SK-N-SH (cell line): ENCODE results near the gene CHI3L2. TPM values are rescaled to one million over a fixed set of nuclear protein-coding genes. Genes with fewer than 3 reads are reported as not detected.

Source experiments
- CTCF ChIA-PET: fragments of 300-600, 350-600 bp; formaldehyde crosslinking; extraction: SDS; loops from one replicate; lab custom pipeline; 2021; lab: Yijun Ruan, JAX
- POLR2A ChIA-PET: fragments of 350-600 bp; sonication (Branson Sonifier 250); formaldehyde crosslinking; extraction: SDS; loops from one replicate; lab custom pipeline; 2020; ENCODE audit warnings: antibody characterized with exemption, inconsistent platforms; lab: Yijun Ruan, JAX
- DNase-seq: peaks from one replicate; pipeline ENCODE4 v3.0.0; 2012
- H2AFZ ChIP-seq: fragments of 200-600 bp; sonication (generic); 2 replicates; pipeline ENCODE4 v1.8.1; 2016; ENCODE audit warnings: antibody characterized with exemption, mild to moderate bottlenecking, low read depth
- H3F3A ChIP-seq: fragments of 200-600 bp; sonication (generic); replicated peaks from 2 replicates; pipeline ENCODE3; 2016; ENCODE audit warnings: antibody characterized with exemption, mild to moderate bottlenecking; ENCODE audit not compliant: insufficient read depth
- H3K27ac ChIP-seq, 2 experiments: fragments of 200-500 bp in 1 of 2; fragments of 200-600 bp in 1 of 2; sonication (Bioruptor generic) in 1 of 2; sonication (generic), shearing (Covaris generic) in 1 of 2; 2 replicates each; pipeline versions ENCODE4 v1.5.1 to v1.6.1; 2014 to 2016; ENCODE audit warnings: low read depth in 2 of 2, inconsistent platforms in 1 of 2, low read length in 1 of 2, mild to moderate bottlenecking in 1 of 2, mixed read lengths in 1 of 2
- H3K27me3 ChIP-seq: fragments of 200-600 bp; sonication (generic), shearing (Covaris generic); 2 replicates; pipeline ENCODE4 v1.6.1; 2016; ENCODE audit warnings: mixed run types; ENCODE audit not compliant: insufficient read depth
- H3K36me3 ChIP-seq, 2 experiments: fragments of 200-500 bp in 1 of 2; fragments of 200-600 bp in 1 of 2; sonication (Bioruptor generic) in 1 of 2; sonication (generic) in 1 of 2; replicated peaks in 1 of 2; 2 replicates each; pipeline versions ENCODE3 to v1.5.1; 2014 to 2016; ENCODE audit warnings: low read length in 1 of 2, mild to moderate bottlenecking in 1 of 2; ENCODE audit not compliant: insufficient read depth in 2 of 2, control insufficient read depth in 1 of 2
- H3K4me1 ChIP-seq, 2 experiments: fragments of 200-500 bp in 1 of 2; fragments of 200-600 bp in 1 of 2; sonication (Bioruptor generic) in 1 of 2; sonication (generic), shearing (Covaris generic) in 1 of 2; 2 replicates each; pipeline versions ENCODE4 v1.5.1 to v1.6.1; 2014 to 2016; ENCODE audit warnings: low read depth in 1 of 2, low read length in 1 of 2, mixed run types in 1 of 2; ENCODE audit not compliant: insufficient read depth in 2 of 2, control insufficient read depth in 1 of 2
- H3K4me2 ChIP-seq: fragments of 200-600 bp; sonication (generic), shearing (Covaris generic); 2 replicates; pipeline ENCODE4 v1.6.1; 2017; ENCODE audit warnings: mixed run types
- H3K4me3 ChIP-seq, 2 experiments: fragments of 200-500 bp in 1 of 2; fragments of 200-600 bp in 1 of 2; sonication (Bioruptor generic) in 1 of 2; sonication (generic), shearing (Covaris generic) in 1 of 2; 2 replicates each; pipeline versions ENCODE4 v1.5.1 to v1.8.1; 2014 to 2016; ENCODE audit warnings: low read depth in 2 of 2, inconsistent platforms in 1 of 2, low read length in 1 of 2, mild to moderate bottlenecking in 1 of 2, mixed read lengths in 1 of 2, moderate library complexity in 1 of 2
- H3K79me2 ChIP-seq: fragments of 200-600 bp; sonication (generic); 2 replicates; pipeline ENCODE4 v1.8.1; 2017; ENCODE audit warnings: mild to moderate bottlenecking; ENCODE audit not compliant: insufficient read depth
- H3K9ac ChIP-seq: fragments of 200-600 bp; sonication (generic); 2 replicates; pipeline ENCODE4 v1.6.1; 2017; ENCODE audit warnings: mixed run types
- H3K9me2 ChIP-seq: fragments of 200-600 bp; sonication (generic); 2 replicates; pipeline ENCODE4 v1.6.1; 2017; ENCODE audit warnings: mixed run types
- H3K9me3 ChIP-seq: fragments of 200-600 bp; sonication (generic); 2 replicates; pipeline ENCODE4 v1.6.1; 2017; ENCODE audit warnings: mixed run types, mild to moderate bottlenecking, moderate library complexity
- H4K20me1 ChIP-seq: fragments of 200-600 bp; sonication (generic); 2 replicates; pipeline ENCODE4 v1.6.1; 2017; ENCODE audit warnings: mild to moderate bottlenecking, mixed run types; ENCODE audit not compliant: insufficient read depth
- EP300 ChIP-seq, 2 experiments: IDR thresholded peaks; 2 replicates each; pipeline versions ENCODE4 v1.4.0 to v1.6.1; 2012; ENCODE audit warnings: borderline replicate concordance in 1 of 2, low read depth in 1 of 2, low read length in 1 of 2
- EZH2phosphoT487 ChIP-seq: fragments of 200-600 bp; sonication (generic); IDR thresholded peaks from 2 replicates; pipeline ENCODE4 v1.6.1; 2017; ENCODE audit warnings: low read depth, mixed run types, mild to moderate bottlenecking, antibody characterized with exemption, moderate library complexity, borderline replicate concordance
- FOXJ3 ChIP-seq: sonication (generic); formaldehyde crosslinking; IDR thresholded peaks from 2 replicates; pipeline ENCODE4 v1.5.1; 2020; ENCODE audit warnings: mild to moderate bottlenecking, missing genetic modification reagents
- JUND ChIP-seq: IDR thresholded peaks from 2 replicates; pipeline ENCODE4 v1.4.0; 2012
- MEF2A ChIP-seq: IDR thresholded peaks from 2 replicates; pipeline ENCODE4 v1.4.0; 2012; ENCODE audit warnings: low read depth, borderline replicate concordance
- NFIC ChIP-seq: IDR thresholded peaks from 2 replicates; pipeline ENCODE4 v1.4.0; 2012; ENCODE audit warnings: borderline replicate concordance
- NRF1 ChIP-seq: IDR thresholded peaks from 2 replicates; pipeline ENCODE4 v1.6.1; 2012; ENCODE audit warnings: low read depth, mild to moderate bottlenecking, low read length
- PBX3 ChIP-seq: IDR thresholded peaks from 2 replicates; pipeline ENCODE4; 2012
- POLR2AphosphoS5 ChIP-seq: IDR thresholded peaks from 2 replicates; pipeline ENCODE4 v1.6.1; 2012; ENCODE audit warnings: low read depth, low read length
- REST ChIP-seq: IDR thresholded peaks from 2 replicates; pipeline ENCODE4 v1.6.1; 2012; ENCODE audit warnings: mild to moderate bottlenecking, low read depth, low read length, moderate library complexity
- RXRA ChIP-seq: IDR thresholded peaks from 2 replicates; pipeline ENCODE4 v1.4.0; 2012; ENCODE audit warnings: low read depth, mild to moderate bottlenecking, borderline replicate concordance
- SIN3A ChIP-seq: IDR thresholded peaks from 2 replicates; pipeline ENCODE4 v1.6.1; 2012; ENCODE audit warnings: low read depth, mild to moderate bottlenecking, low read length, moderate library complexity, borderline replicate concordance
- YY1 ChIP-seq: IDR thresholded peaks from 2 replicates; pipeline ENCODE4 v1.4.0; 2012; ENCODE audit warnings: low read depth, mild to moderate bottlenecking
- ZBTB33 ChIP-seq: IDR thresholded peaks from 2 replicates; pipeline ENCODE4 v1.4.0; 2012; ENCODE audit warnings: low read depth, borderline replicate concordance
- polyA plus RNA-seq, 3 experiments: library from polyadenylated mRNA; depleted of rRNA; stranded (reverse); fragments of >200 nt; gene quantifications; 2 replicates each; pipeline ENCODE4 v1.2.3, GENCODE V29; 2012
- TF ChIP-seq, protein P1 (sequence below): fragments of 150-350 bp; IDR thresholded peaks from 2 replicates; pipeline ENCODE4 v1.6.1; 2016; ENCODE audit warnings: mild to moderate bottlenecking, low read depth, low read length

CHI3L2 gene
- polyA plus RNA-seq, 1 of the 3 experiments (the other 2 are of a cell fraction): 0.92 TPM

DNA sequence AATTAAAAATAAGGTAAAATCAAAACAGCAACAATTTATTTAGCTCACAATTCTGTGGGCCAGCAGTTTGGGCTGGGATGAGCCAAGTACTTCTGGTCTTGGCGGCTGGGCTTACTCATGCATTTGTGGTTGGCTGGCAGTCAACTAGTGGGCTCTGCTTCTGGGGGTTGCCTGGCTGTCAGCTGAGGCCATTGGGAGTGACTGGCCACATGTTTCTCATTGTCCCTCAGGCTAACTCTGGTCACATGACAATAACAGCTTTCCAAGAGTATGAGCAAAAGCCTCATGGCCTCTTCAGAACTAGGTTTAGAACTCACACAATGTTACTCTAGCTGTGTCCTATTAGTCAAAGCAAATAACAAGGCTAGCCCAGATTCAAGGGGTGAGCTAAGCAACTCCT lies 47.6 kb downstream of the CHI3L2 start (continued):
- TF ChIP-seq, protein P1, sequence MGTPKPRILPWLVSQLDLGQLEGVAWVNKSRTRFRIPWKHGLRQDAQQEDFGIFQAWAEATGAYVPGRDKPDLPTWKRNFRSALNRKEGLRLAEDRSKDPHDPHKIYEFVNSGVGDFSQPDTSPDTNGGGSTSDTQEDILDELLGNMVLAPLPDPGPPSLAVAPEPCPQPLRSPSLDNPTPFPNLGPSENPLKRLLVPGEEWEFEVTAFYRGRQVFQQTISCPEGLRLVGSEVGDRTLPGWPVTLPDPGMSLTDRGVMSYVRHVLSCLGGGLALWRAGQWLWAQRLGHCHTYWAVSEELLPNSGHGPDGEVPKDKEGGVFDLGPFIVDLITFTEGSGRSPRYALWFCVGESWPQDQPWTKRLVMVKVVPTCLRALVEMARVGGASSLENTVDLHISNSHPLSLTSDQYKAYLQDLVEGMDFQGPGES: no peak
- TF ChIP-seq FOXJ3 (CRISPR knock-in tag) (no peak), JUND (0 out of 2 replicates have a peak, but pooled peaks have one; percentile 8), NFIC (peak; percentile 64), EP300 (IDR thresholded peaks at IDR 0.05; ENCODE audit: borderline replicate concordance in 1 of 2, low read depth in 1 of 2, low read length in 1 of 2) (no peak), SIN3A (no peak), POLR2AphosphoS5 (no peak), NRF1 (no peak), YY1 (no peak), EZH2phosphoT487 (no peak), RXRA (no peak)

DNA sequence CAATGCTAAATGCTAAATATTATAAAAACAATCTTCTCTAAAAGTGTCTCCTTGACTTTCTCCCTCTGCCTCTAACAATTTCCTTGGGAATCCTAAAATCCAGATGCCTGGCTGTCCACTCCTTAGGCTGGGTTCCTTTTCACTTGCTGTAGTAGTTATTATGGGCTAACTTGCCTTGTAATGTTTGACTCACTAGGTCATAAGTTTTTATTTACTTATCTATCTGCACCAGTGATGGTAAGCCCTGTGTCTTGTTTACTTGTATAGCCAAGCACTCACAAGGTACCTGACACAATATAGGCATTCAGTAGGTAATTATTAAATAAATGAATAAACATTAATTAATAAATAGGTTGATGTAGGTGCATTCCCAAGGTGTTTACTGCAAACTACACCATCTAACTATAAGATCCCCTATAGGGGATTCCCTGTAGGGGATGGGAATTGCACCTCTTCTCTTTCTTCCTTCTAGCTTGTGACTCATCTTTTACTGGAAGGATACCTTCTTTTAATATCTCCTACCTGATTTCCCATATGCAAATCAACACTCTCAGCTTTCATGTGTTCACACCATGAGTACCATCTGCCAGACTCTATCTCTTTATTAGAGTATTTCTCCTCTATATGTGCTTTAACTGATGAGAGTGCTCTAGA lies 48.4 kb downstream of the CHI3L2 start:
- Histone ChIP-seq H3K79me2 (no peaks in the 10 kb centered on the region), H3K9me3 (0 out of 2 replicates have a peak, but pooled peaks cover 4% of the 10 kb centered on the region), H4K20me1 (no peaks in the 10 kb centered on the region), H3K9me2 (no peaks in the 10 kb centered on the region)
- CTCF ChIA-PET: no interaction called here
- TF ChIP-seq PBX3 (no peak), REST (no peak), MEF2A (no peak), ZBTB33 (no peak)
- TF ChIP-seq, all 33 proteins: peak for 0
- no peaks in the 10 kb centered on the region for H3K36me3 ChIP-seq
- POLR2A ChIA-PET: no interaction called here
- no peak overlapping the region for H3K4me3 ChIP-seq
- no peak overlapping the region for H3K27ac ChIP-seq
- H3K9ac ChIP-seq: no peak overlapping the region
- no peaks in the 10 kb centered on the region for H3F3A ChIP-seq
- H3K4me2 ChIP-seq: no peak overlapping the region
- H3K4me1 ChIP-seq: no peaks in the 10 kb centered on the region; a peak in 2 of 4 replicates
- no peak for DNase-seq
- H3K27me3 ChIP-seq: peaks cover 10% of the 10 kb centered on the region; the same call in 1 of the 2 replicates
- H2AFZ ChIP-seq: no peak overlapping the region
